GM21619 (cell line): ENCODE data around the gene SLC7A6OS.
A peak's percentile ranks its signal among the peaks of the same experiment; 100 is the strongest.
"Not testable (repeated sequence)": the region's sequence is repeated elsewhere in the genome, so short reads cannot be mapped to it uniquely, and the experiment has no call there.

Experiments used
- ATAC-seq: cut with Tn5 transposase; IDR thresholded peaks from one replicate; pipeline ENCODE4 v1.9.1; 2021; ENCODE audit not compliant: unreplicated experiment

Gene SLC7A6OS

GRCh38 chr16:68299571-68300453, 10.9 kb downstream of the SLC7A6OS start:
- ATAC-seq = no peak

GRCh38 chr16:68298907-68299561, 11.7 kb downstream of the SLC7A6OS start:
- no peak for ATAC-seq

GRCh38 chr16:68298312-68298711, 12.4 kb downstream of the SLC7A6OS start:
- no peak for ATAC-seq

- no peak for ATAC-seq
Observed at GRCh38 chr16:68297908-68298307, 12.8 kb downstream of the SLC7A6OS start.

- no peak for ATAC-seq
Observed at GRCh38 chr16:68296693-68297092, 14.1 kb downstream of the SLC7A6OS start.

- ATAC-seq = no peak
Observed at GRCh38 chr16:68296291-68296690, 14.5 kb downstream of the SLC7A6OS start.

GRCh38 chr16:68292425-68292824, 18.3 kb downstream of the SLC7A6OS start:
- ATAC-seq = no peak

- ATAC-seq = no peak
Observed at GRCh38 chr16:68291227-68291626, 19.5 kb downstream of the SLC7A6OS start.

- ATAC-seq = no peak
Observed at GRCh38 chr16:68290450-68290849, 20.3 kb downstream of the SLC7A6OS start.

GRCh38 chr16:68289621-68290329, 21.0 kb downstream of the SLC7A6OS start:
- peak; percentile 81 for ATAC-seq

- peak; percentile 3 for ATAC-seq
Observed at GRCh38 chr16:68289202-68289601, 21.5 kb downstream of the SLC7A6OS start.

- not testable (repeated sequence) for ATAC-seq
Observed at GRCh38 chr16:68288796-68289195, 21.9 kb downstream of the SLC7A6OS start.

GRCh38 chr16:68288252-68288650, 22.5 kb downstream of the SLC7A6OS start:
- no peak for ATAC-seq

GRCh38 chr16:68287276-68288251, 23.2 kb downstream of the SLC7A6OS start:
- no peak for ATAC-seq

GRCh38 chr16:68286153-68287074, 24.3 kb downstream of the SLC7A6OS start:
- ATAC-seq = no peak

- no peak for ATAC-seq
Observed at GRCh38 chr16:68285683-68286082, 25.1 kb downstream of the SLC7A6OS start.

- ATAC-seq = peak; percentile 49
Observed at GRCh38 chr16:68284847-68285246, 25.9 kb downstream of the SLC7A6OS start.

- no peak for ATAC-seq
Observed at GRCh38 chr16:68283801-68284598, 26.7 kb downstream of the SLC7A6OS start.

- no peak for ATAC-seq
Observed at GRCh38 chr16:68283346-68283745, 27.4 kb downstream of the SLC7A6OS start.
